Measurements from ENCODE around the gene NACC1.
A peak's percentile ranks its signal among the peaks of the same experiment; 100 is the strongest.
"Not testable (repeated sequence)": the region's sequence is repeated elsewhere in the genome, so short reads cannot be mapped to it uniquely, and the experiment has no call there.

Gene NACC1

DNA sequence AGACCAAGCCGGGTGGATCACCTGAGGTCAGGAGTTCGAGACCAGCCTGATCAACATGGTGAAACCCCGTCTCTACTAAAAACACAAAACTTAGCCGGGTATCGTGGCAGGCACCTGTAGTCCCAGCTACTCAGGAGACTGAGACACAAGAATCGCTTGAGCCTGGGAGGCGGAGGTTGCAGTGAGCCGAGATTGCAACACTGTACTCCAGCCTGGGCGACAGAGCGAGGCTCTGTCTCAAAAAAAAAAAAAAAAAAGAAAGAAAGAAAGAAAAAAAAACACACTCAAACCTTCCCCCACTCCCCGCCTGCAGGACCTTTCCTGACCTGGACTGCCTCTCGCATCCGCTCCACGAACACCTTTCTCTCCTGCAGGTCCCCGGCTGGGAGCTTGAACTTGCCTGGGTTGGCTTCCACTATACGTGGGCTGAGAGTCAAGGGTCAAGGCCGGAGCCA, 31.1 kb downstream of the NACC1 start:
- not testable (repeated sequence) for DNase-seq

- no peak for DNase-seq
Observed at GRCh38 chr19:13149628-13150186, 31.6 kb downstream of the NACC1 start.

- DNase-seq: peak; percentile 94
Observed at GRCh38 chr19:13150187-13150930, 32.3 kb downstream of the NACC1 start, which contains the start of the genes IER2 and STX10. Gene IER2, plus strand, starts transcription at chr19:13150411. Its CDS starts 2,776 bp downstream, at chr19:13153187. Gene STX10, minus strand, starts transcription at chr19:13150375. Its CDS starts 202 bp downstream, at chr19:13150173.

DNA sequence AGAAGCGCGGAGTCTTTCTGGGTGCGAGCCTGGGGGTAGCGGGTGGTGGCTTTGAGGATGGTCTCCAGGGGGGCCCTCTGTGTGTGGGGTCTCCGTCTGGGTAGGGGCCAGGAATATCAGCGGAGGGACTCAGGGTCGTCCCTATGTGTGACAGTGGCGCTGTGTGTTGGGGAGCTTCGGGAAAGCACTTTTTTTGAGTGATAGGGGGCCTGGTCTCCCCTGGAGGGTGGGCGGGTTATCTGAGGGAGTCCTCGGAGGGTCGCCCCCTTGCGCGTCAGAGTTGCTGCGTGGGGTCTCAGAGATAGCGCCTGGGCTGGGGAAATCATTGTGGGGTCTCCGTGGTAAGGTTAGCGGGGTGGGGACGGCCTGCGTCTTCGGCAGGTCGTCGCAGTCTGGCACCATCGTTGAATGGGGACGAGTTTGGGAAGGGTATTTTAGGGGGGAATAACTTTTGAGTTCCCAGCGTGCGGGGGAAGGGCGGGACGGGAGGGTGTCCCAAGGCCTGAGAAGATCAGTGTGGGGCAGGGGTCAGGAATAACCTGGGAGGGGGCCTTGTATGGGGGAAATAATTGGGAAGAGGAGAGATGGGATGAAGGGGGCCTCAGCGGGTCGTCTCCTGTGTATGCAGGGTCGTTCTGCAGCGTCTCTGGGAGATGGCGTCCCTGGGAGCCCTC, 33.0 kb downstream of the NACC1 start:
- peak; percentile 39 for DNase-seq

- DNase-seq: peak; percentile 94
Observed at GRCh38 chr19:13151605-13152355, 33.7 kb downstream of the NACC1 start.

- no peak for DNase-seq
Observed at GRCh38 chr19:13152356-13152973, 34.4 kb downstream of the NACC1 start.

GRCh38 chr19:13152974-13153568, 35.0 kb downstream of the NACC1 start:
- DNase-seq: peak; percentile 94

- DNase-seq: peak; percentile 39
Observed at GRCh38 chr19:13153569-13154240, 35.6 kb downstream of the NACC1 start.

- peak; percentile 48 for DNase-seq
Observed at GRCh38 chr19:13154241-13154778, 36.2 kb downstream of the NACC1 start.

DNA sequence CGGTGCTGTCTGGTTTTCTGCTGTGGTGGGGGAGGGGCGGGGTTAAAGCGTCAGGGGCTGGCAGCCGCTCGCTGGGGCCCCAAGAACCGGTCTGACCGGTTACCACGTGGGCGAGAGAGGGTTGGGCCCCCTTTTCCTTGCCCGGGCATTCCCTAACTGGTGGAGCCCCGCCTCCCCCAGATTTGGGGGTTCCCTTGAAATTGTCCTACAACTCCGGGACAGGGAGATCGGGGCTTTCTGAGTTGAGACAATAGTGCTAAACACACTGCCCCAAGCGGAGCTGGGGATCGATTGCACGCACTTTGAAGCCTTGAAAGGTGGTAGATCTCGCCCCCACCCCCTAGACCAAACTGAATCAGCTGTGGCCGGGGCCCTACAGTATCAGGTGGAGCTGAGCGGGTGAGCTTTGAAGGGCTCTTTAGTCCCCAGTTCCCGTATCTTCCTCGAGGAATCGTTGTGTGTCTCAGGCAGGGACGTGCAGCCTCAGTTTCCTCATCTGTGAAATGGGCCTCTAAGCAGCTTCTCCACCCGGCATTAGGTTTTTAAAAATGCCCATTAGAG, 36.9 kb downstream of the NACC1 start:
- peak; percentile 76 for DNase-seq

DNA sequence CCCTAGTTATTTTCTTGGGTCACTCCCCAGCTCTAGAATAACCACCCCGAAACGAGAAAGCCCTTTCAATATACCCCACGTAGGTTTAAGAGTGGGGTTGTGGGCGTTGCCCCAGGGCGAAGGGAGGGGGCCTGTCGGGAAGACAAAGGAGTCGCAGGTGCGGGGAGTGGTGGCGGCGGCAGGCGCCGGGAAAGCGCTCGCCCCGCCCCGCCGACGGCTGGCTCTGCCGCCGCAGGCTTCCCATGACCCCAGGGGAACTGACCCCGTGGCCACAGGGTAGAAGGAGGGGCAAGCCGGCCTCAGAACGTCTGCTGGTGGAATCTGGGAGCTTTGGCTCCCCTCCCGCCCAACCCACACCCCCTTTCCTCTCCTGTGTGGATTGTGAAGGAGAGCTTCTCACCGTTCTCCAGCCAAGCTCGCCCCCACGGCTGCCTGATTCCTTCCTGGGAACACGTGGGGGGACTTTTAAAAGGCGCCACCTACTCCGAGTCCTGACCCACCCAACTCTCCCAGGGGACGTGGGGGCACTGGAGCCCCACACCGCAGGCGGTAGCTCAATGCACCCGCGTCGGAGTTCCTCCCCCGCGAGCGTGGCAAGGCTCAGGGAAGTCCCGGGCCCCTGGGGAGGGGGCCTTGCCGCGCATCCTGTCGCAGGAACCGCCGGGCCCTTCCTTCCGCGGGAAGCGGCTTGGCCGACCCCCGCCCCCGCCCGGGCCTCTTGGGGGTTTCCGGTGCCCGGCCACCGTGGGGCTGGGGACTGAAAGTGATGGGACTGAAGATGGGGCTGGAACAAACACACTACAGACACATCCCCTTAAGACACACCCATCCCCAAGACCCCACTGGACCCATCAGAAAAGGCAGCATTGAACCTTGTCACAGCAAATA, 37.7 kb downstream of the NACC1 start:
- peak; percentile 57 for DNase-seq

GRCh38 chr19:13159713-13160112, 41.6 kb downstream of the NACC1 start:
- no peak for DNase-seq

DNA sequence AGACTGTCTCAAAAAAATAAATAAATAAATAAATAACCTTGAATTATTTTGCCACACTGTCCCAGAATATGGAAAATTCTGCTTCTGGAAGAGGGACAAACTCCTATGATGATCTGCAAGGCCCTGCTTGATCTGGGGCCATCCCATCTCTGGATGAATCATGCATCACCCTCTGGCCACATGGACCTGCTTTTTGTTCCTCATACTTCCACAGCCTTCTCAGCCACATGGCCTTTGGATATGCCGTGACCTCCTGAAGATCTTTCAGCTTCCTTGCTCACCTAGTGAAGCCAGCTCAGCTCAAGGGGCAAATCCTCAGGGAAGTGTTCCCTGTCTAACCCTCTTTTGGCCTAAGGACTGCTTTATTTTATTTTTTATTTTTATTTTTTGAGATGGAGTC, 42.5 kb downstream of the NACC1 start:
- DNase-seq: no peak

DNA sequence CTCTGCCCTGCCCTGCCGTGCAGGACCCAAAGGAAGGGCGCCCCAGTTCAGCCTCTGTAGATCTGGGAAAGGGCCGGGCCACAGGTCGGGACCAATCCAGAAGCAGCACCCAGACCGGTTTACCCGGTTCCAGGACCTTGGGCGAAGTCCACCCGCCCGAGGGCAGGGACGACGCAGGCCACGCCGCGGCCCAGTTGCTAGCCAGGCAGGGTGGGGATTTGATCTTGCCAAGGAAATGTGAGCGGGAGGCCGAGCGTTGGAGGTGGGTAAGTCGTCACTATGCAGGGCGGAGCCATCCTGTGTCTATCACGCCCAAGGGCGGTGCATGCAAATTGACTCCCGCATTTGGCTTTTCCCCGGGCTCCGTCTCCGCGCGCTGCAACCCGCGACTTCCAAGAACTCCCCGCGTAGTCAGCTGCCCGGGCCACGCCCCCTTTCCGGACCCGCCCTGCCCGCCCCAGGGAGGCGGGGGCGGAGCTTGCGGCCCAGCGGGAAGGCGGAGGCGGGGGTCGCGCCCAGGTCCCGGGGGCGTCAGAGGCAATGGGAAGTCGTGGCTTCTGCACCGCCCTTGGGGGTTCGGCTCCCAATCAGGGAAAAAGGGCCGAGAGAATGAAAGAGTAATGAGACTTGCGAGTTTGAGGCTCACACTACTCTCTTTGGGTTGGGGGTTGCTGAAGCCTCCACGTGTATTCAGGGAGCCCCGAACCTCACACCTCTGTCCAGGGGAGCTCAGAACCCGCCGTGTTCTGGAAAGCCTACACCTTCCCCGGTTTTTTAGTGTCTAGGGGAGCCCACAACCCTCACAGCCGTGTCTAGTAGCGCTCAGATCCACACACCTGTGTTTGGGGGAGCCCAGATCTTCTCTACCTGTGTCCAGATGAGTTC, 44.9 kb downstream of the NACC1 start:
- peak; percentile 82 for DNase-seq

GRCh38 chr19:13163609-13164342, 45.7 kb downstream of the NACC1 start:
- peak; percentile 38 for DNase-seq

DNA sequence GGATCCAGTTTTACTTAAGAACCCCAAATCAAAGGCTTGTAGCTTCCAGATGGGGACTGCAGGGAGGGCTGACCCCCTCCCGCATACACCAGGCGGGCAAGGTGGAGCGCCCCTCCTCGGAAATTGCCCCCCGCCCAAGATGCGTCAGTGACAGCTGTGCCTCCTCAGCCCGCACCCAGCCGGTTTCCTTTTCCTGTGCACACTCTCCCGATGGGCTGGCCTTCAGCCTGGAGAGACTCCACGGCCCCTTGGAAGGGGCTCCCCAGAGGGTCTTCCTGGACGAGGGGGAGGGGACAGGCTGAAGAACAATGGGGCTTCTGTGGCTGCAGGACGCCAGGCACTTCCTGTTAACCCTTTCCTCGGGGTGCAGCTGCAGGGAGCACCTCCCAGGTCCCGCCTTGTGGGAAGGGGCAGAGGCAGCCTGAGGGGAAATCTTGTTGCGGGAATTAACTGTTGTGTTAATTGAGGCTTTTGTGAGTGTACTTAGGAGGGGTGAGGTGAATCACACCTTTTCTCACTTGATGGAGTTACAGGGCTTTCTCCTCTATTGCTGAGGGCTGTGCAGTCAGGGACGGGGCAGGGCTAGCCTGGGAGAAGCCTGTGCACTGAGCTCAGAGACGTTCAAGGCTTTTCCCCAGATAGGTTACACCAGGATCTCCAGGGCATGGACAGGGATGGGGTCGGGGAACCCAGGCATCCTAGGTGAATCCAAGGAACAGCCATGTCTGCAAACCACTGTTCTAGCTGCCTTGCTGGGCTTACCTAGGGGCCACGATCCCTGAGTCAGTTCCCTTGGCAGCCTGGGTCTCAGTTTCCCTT, 46.5 kb downstream of the NACC1 start:
- DNase-seq: peak; percentile 35

Data from activated naive CD4-positive, alpha-beta T cell treated with anti-CD3 and anti-CD28 coated beads, Interleukin-2, amount 50 U/mL, for 16 hours (primary cell).